GM20431 (cell line): Measurements from ENCODE around the gene ZNF836.
"Not testable (repeated sequence)": the region's sequence is repeated elsewhere in the genome, so short reads cannot be mapped to it uniquely, and the experiment has no call there.

ENCODE experiments used
- in situ Hi-C: fragments of 300-500 bp; cut with MseI, MboI; formaldehyde crosslinking; loops from one replicate; pipeline ENCODE4 v1.15.0; 2020; ENCODE audit warnings: low sequenced_read_pairs; ENCODE audit not compliant: unreplicated experiment

The ZNF836 gene

GRCh38 chr19:52171321-52172169 lies at the start of gene ZNF836:
TSS of gene ZNF836 (minus strand) at chr19:52171621. CDS start at chr19:52168072, 3,549 bp downstream.
- in situ Hi-C loops = no loop called here

GRCh38 chr19:52221031-52221430 lies 49.6 kb upstream of the ZNF836 start:
- in situ Hi-C loops = no loop called here

GRCh38 chr19:52219611-52220010 lies 48.2 kb upstream of the ZNF836 start:
- in situ Hi-C loops = no loop called here

- in situ Hi-C loops = no loop called here
Observed at GRCh38 chr19:52217576-52217975, 46.2 kb upstream of the ZNF836 start.

GRCh38 chr19:52216401-52216800 lies 45.0 kb upstream of the ZNF836 start:
- in situ Hi-C loops = no loop called here

GRCh38 chr19:52214241-52214640 lies 42.8 kb upstream of the ZNF836 start:
- in situ Hi-C loops = no loop called here

GRCh38 chr19:52212572-52213255 lies 41.3 kb upstream of the ZNF836 start:
- in situ Hi-C loops = no loop called here

- in situ Hi-C loops = no loop called here
Observed at GRCh38 chr19:52211926-52212571, 40.6 kb upstream of the ZNF836 start.

GRCh38 chr19:52211203-52211602 lies 39.8 kb upstream of the ZNF836 start:
- in situ Hi-C loops = no loop called here

- in situ Hi-C loops = no loop called here
Observed at GRCh38 chr19:52206481-52206880, 35.1 kb upstream of the ZNF836 start.

GRCh38 chr19:52200755-52201391 lies 29.5 kb upstream of the ZNF836 start:
- in situ Hi-C loops = not testable (repeated sequence)

GRCh38 chr19:52200044-52200443 lies 28.6 kb upstream of the ZNF836 start:
- in situ Hi-C loops = no loop called here

- in situ Hi-C loops = no loop called here
Observed at GRCh38 chr19:52198678-52199077, 27.3 kb upstream of the ZNF836 start.

- in situ Hi-C loops = no loop called here
Observed at GRCh38 chr19:52197964-52198363, 26.5 kb upstream of the ZNF836 start.

- in situ Hi-C loops = no loop called here
Observed at GRCh38 chr19:52196256-52196967, 25.0 kb upstream of the ZNF836 start.

GRCh38 chr19:52191951-52192350 lies 20.5 kb upstream of the ZNF836 start:
- in situ Hi-C loops = no loop called here

- in situ Hi-C loops = no loop called here
Observed at GRCh38 chr19:52191389-52191788, 20.0 kb upstream of the ZNF836 start.

GRCh38 chr19:52190487-52191293 lies 19.3 kb upstream of the ZNF836 start:
- in situ Hi-C loops = no loop called here
